Measurements from ENCODE around the gene TP73. TPM values are rescaled to one million over a fixed set of nuclear protein-coding genes. Genes with fewer than 3 reads are reported as not detected.

The TP73 gene
- total and polyA plus RNA-seq, 12 donors = 0.03 to 0.58 (median 0.15) TPM; not detected in 7

DNA sequence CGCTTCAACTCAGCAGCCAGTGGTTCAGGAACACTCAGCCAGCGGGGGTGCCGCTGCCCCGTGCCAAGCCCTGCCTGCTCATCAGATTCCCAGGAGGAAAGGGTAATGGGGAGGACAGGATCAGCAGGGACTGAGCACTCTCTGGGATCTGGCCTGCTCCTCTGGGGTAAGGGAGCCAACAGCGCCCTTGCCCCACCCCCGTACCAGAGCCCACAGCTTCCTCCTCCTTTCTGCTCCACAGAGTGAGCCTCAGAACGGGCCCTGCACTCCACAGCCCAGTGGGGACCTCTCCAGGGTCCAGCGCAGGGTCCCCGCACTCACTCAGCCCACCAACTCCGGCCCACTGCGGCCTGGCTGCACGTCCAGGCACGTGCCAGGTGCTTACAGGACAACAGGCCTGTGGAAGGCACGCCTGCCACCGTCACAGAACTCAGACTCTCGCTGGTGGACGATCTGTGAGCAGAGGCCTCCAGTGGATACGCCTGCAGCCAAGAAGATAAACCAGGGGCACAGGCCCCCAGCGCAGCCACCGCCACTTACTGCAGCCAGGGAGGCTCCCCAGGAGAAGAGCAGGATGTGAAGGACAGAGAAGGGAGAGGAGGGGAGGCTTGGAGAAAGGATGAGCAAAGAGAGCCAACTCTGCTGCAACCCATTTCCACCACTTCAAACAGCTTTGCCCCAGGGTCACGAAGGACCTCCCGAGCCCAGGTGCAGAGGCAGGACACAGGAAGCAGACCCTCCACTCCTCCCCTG, 43.1 kb upstream of the TP73 start:
- no peak overlapping the region for H3K27ac ChIP-seq
- no peak for DNase-seq
- intact Hi-C loops (cut with DNase I) = no loop called here
- TF ChIP-seq, protein P1, sequence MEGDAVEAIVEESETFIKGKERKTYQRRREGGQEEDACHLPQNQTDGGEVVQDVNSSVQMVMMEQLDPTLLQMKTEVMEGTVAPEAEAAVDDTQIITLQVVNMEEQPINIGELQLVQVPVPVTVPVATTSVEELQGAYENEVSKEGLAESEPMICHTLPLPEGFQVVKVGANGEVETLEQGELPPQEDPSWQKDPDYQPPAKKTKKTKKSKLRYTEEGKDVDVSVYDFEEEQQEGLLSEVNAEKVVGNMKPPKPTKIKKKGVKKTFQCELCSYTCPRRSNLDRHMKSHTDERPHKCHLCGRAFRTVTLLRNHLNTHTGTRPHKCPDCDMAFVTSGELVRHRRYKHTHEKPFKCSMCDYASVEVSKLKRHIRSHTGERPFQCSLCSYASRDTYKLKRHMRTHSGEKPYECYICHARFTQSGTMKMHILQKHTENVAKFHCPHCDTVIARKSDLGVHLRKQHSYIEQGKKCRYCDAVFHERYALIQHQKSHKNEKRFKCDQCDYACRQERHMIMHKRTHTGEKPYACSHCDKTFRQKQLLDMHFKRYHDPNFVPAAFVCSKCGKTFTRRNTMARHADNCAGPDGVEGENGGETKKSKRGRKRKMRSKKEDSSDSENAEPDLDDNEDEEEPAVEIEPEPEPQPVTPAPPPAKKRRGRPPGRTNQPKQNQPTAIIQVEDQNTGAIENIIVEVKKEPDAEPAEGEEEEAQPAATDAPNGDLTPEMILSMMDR (IDR thresholded peaks at IDR 0.05) = no peak
- peaks cover 7 to 23% (median 17%) of the 10 kb centered on the region in 9 donors for H3K4me1 ChIP-seq
- H3K27me3 ChIP-seq = peaks cover 13 to 71% (median 49%) of the 10 kb centered on the region in 7 donors
- no peaks in the 10 kb centered on the region for H3K9me3 ChIP-seq
- no peaks in the 10 kb centered on the region for H3K36me3 ChIP-seq
- no peak for ATAC-seq
- 85 to 86% methylated on average over 22 of the region's 22 CpGs for WGBS, 2 donors
- no peak overlapping the region for H3K4me3 ChIP-seq

DNA sequence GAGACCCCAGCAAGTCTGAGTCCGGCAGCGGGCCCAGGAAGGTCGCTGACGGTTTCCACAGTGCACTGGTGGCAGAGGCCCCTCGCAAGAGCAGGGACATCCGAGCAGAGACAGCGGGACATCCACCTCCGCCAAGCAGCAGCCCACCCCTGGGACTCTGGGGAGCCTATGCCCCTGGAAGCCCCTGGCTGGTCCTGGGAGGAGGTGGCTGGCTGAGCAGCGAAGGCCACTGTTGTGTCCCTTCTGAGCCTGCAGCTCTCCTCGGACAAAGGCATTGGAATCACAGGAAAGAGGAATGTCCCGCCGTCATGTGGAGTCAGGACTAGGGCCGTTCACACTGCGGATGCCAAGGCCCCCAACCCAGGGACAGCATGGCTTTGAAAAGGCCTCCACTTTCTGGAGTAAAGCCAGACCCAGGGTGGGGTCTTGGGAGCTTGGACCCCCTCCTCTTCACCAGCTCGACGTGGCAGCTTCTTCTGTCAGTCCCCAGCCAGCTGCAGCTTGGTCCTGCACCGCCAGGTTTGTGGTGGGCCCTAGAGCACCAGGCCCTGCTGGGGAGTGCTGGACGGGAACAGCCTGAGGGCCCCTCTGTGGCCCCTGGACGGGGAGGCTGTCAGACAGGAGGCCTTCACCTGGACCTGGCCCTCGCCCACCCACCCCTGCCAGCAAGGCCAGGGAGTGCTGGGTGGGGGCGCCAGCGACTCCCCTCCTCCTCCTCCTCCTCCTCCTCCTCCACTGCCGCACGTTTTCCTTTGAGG, 42.4 kb upstream of the TP73 start:
- no peaks in the 10 kb centered on the region for H3K36me3 ChIP-seq
- peaks cover 7 to 23% (median 17%) of the 10 kb centered on the region in 9 donors for H3K4me1 ChIP-seq
- H3K27ac ChIP-seq = no peak overlapping the region
- no peak overlapping the region for H3K4me3 ChIP-seq
- no peaks in the 10 kb centered on the region for H3K9me3 ChIP-seq
- DNase-seq = no peak
- intact Hi-C loops (cut with DNase I) = no loop called here
- 67 to 73% methylated on average over 24 of the region's 24 CpGs for WGBS, 2 donors
- TF ChIP-seq, protein P1 (IDR thresholded peaks at IDR 0.05) = no peak
- peaks cover 13 to 68% (median 49%) of the 10 kb centered on the region in 7 donors for H3K27me3 ChIP-seq
- no peak for ATAC-seq

DNA sequence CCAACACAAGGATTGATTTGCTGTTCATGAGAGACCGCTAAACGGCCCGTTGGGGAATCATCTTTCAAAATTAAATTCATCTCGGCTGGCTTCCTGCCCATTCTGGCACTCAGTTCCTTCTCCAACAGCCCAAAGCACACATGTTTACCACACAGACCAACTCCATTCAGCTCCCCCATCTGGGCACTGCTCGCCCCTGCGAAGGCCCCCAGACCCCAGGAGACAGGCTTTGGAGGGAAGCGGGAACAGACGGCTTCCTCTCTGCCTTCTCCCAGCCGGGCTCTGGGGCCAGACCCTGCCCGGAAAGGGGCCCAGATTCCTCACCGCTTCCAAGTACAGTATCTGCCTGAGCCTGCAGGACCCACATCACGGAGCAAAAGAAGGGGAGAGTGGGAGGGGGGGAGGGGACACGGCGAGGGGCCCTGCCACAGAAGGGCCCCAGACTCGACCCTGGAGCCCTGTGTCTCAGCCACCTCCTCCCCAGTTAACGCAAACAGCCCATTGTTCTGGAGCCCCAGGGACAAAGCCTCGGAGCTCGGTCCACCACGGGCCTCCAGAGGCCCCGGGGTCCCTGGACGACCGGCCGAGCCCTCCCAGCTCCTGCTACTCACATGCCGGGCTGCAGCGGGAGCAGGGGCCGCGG, 41.7 kb upstream of the TP73 start:
- no peaks in the 10 kb centered on the region for H3K9me3 ChIP-seq
- ATAC-seq (no peak), DNase-seq (no peak)
- H3K36me3 ChIP-seq = no peaks in the 10 kb centered on the region
- intact Hi-C loops (cut with DNase I) = no loop called here
- H3K27ac ChIP-seq = no peak overlapping the region
- H3K4me1 ChIP-seq = peaks cover 7 to 23% (median 17%) of the 10 kb centered on the region in 9 donors
- WGBS, 2 donors = 7 to 9% methylated on average over 27 of the region's 27 CpGs
- TF ChIP-seq, protein P1 (IDR thresholded peaks at IDR 0.05) = no peak
- H3K27me3 ChIP-seq = peaks cover 13 to 68% (median 52%) of the 10 kb centered on the region in 7 donors
- peak overlapping the region; percentile 15 to 57 (median 46) for H3K4me3 ChIP-seq

All from heart right ventricle (tissue), 16 donors.